Lower leg skin (tissue), 4 donors: ENCODE data around the gene AGRN. TPM values are rescaled to one million over a fixed set of nuclear protein-coding genes. Genes with fewer than 3 reads are reported as not detected.
"Not testable (repeated sequence)": the region's sequence is repeated elsewhere in the genome, so short reads cannot be mapped to it uniquely, and the experiment has no call there.

ENCODE experiments used
- DNase-seq, 2 donors: peaks; one replicate each; pipeline ENCODE4 v3.0.0-alpha.2; 2019; ENCODE audit warnings: low spot score in 2 of 2
- H3K4me3 ChIP-seq: fragments of 200-600 bp; sonication (generic); 2 replicates; pipeline ENCODE4 v1.5.1; 2017; ENCODE audit warnings: mild to moderate bottlenecking, low read depth; ENCODE audit not compliant: poor library complexity, severe bottlenecking
- POLR2A ChIP-seq, 2 donors: fragments of 450-650 bp; IDR thresholded peaks; one replicate each; pipeline ENCODE4 v1.6.1; 2016 to 2017; ENCODE audit warnings: antibody characterized with exemption in 2 of 2, mild to moderate bottlenecking in 1 of 2, moderate library complexity in 1 of 2
- WGBS, 2 donors: methylation state at CpG; one replicate each; pipeline ENCODE4 v1.1.5; 2018; 5-methylcytosine and 5-hydroxymethylcytosine counted together
- intact Hi-C: fragments of 100-400 bp; cut with DNase I; formaldehyde crosslinking; loops from one replicate; pipeline ENCODE4 v1.15.0; 2023; ENCODE audit warnings: low total_unique reads
- total RNA-seq, 4 donors: library from RNA; depleted of rRNA; stranded (reverse); fragments of >200 nt; gene quantifications; one replicate each; pipeline ENCODE4 v1.1.0, GENCODE V29; 2016
- TF ChIP-seq, protein P1 (sequence below), 3 donors: fragments of 450-650 bp; IDR thresholded peaks; one replicate each; pipeline ENCODE4 v1.5.1; 2016; ENCODE audit warnings: antibody characterized with exemption in 3 of 3, mild to moderate bottlenecking in 3 of 3, moderate library complexity in 2 of 3

AGRN gene
- total RNA-seq, 4 donors from 2014 or later, result 36.9 to 55.8 (median 54.6) TPM

DNA sequence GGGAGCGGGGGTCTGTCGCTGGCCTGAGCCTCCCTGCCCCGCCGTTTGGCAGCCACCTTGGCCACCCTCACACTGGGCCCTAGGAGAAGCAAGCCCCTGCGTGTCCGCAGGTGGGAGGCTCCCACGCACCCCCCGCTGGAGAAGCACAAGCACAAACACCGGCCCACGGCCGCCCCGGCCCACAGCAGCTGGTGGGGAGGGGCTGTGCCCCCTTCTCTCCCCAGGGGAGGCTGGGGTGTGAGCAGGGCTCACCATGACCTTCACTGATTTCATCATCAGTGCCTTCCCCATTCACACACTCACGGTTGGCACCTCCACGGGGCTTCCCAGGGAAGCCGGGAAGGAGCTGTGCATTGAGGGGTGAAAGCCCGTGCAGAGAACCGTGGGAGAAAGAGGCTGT lies 7.9 kb downstream of the AGRN start:
- no peak for TF ChIP-seq POLR2A (IDR thresholded peaks at IDR 0.05)
- TF ChIP-seq, protein P1, sequence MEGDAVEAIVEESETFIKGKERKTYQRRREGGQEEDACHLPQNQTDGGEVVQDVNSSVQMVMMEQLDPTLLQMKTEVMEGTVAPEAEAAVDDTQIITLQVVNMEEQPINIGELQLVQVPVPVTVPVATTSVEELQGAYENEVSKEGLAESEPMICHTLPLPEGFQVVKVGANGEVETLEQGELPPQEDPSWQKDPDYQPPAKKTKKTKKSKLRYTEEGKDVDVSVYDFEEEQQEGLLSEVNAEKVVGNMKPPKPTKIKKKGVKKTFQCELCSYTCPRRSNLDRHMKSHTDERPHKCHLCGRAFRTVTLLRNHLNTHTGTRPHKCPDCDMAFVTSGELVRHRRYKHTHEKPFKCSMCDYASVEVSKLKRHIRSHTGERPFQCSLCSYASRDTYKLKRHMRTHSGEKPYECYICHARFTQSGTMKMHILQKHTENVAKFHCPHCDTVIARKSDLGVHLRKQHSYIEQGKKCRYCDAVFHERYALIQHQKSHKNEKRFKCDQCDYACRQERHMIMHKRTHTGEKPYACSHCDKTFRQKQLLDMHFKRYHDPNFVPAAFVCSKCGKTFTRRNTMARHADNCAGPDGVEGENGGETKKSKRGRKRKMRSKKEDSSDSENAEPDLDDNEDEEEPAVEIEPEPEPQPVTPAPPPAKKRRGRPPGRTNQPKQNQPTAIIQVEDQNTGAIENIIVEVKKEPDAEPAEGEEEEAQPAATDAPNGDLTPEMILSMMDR (IDR thresholded peaks at IDR 0.05), result no peak
- DNase-seq, result no peak
- intact Hi-C loops, result no loop called here
- 59 to 68% methylated on average over 4 to 17 of the region's 17 CpGs for WGBS, 2 donors
- H3K4me3 ChIP-seq, result no peak overlapping the region

DNA sequence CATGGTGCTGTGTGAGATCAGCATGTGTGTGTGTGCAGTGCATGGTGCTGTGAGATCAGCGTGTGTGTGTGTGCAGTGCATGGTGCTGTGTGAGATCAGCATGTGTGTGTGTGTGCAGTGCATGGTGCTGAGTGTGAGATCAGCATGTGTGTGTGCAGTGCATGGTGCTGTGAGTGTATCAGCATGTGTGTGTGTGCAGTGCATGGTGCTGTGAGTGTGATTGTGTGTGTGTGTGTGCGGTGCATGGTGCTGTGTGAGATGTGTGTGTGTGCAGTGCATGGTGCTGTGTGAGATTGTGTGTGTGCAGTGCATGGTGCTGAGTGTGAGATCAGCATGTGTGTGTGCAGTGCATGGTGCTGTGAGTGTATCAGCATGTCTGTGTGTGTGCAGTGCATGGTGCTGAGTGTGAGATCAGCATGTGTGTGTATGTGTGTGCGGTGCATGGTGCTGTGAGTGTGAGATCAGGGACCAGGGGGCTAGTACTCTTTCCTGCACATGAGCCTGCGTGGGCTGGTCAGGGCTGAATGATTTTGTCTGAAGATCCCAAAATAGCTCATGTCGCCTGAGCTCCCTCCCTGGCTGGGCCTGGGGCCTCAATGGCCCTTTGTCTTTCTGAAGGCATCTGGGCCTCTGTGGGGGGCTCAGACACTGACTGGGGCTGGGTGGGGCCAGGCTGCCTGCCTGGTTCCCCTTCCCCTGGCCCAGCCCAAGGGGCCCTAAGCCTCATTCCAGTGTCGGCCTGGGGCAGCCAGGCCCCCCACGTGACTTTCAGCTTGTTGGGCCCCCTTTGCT lies 11.1 kb downstream of the AGRN start:
- WGBS, 2 donors, result 73 to 79% methylated on average over 5 to 6 of the region's 7 CpGs
- H3K4me3 ChIP-seq, intact Hi-C loops, DNase-seq: not testable (repeated sequence)

DNA sequence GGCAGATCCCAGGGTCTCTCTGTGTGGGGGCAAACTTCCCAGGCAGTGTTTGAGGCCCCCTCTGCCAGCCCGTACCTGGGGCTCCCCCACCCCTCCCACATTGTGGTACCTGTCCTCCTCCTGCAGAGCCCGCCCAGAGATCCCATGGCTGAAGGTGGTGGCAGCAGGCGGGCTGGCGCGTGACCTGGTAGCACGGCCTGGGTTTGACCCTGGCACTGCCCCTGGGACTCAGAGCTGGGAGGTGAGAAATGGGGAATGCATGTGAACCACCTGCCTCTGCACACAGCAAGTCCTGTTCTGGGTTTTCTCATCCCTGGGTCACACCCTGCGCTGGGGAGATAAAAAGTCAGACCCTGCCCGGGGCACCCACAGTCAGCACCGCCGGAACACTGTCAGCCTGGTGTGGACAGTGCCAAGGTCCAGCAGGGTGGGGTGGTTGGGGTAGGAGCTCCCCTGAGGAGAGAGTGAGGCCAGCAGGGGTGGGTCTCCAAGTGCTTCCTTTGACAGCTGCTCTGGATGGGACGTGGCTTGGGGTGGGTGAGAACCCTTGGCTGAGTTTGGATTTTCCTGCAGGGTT lies 11.8 kb downstream of the AGRN start:
- no peak overlapping the region for H3K4me3 ChIP-seq
- 71 to 76% methylated on average over 11 of the region's 11 CpGs for WGBS, 2 donors
- no peak for TF ChIP-seq POLR2A (IDR thresholded peaks at IDR 0.05)
- TF ChIP-seq, protein P1 (IDR thresholded peaks at IDR 0.05), result no peak
- intact Hi-C loops, result no loop called here
- no peak for DNase-seq

DNA sequence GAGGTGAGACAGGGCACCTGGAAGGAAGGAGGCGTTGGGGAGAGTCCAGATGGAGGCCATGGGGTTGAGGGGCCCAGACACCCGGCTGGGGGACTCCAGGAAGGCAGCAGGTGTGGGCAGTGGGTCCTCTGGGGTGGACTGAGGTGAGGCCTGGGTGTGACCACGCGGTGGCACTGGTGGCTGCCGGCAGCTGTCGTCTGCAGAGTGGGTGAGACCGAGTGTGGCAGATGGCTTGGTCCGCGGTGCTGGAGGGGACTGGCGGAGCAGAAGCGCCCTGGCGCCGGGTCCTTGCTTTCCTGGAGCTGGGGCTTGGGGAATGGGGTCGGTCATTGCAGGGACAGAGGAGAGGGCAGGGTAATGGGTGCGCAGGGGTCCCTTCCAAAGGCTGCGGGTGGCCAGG lies 12.5 kb downstream of the AGRN start:
- TF ChIP-seq, protein P1 (IDR thresholded peaks at IDR 0.05), result no peak
- no peak for TF ChIP-seq POLR2A (IDR thresholded peaks at IDR 0.05)
- DNase-seq, result no peak
- H3K4me3 ChIP-seq, result no peak overlapping the region
- intact Hi-C loops, result no loop called here
- WGBS, 2 donors, result 35 to 38% methylated on average over 15 to 16 of the region's 16 CpGs

DNA sequence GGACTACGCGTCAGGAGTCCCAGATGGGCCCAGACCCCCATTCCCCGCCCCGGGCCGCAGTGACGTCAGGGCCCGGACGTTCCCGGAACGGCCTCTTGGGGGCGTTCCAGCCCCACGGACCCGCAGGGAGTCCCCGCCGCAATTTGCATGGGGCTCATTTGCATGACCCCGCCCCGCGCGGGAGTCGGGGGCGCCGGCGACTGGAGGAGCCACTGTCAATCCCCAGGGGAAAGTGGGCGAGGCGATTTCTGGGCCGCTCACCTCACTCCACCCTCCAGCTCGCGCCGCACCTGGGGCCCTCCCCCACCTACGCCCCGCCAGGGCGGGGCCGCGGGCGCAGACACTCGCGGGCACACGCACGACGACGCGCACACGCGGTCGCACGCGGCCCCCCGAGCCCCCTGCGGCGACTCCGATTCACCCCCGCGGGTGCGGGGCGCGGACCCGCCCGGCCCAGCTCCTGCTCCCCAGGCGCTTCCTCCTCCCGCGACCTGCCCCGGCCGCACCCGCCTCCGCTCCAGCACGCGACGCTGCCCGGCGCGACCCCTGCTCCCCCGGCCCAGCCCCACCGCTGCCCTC lies 13.2 kb downstream of the AGRN start:
- no peak overlapping the region for H3K4me3 ChIP-seq
- WGBS, 2 donors, result 13 to 14% methylated on average over 29 to 51 of the region's 73 CpGs
- intact Hi-C loops, result no loop called here
- TF ChIP-seq POLR2A (IDR thresholded peaks at IDR 0.05), result no peak
- TF ChIP-seq, protein P1 (IDR thresholded peaks at IDR 0.05), result no peak
- peak; percentile 69 to 95 for DNase-seq

DNA sequence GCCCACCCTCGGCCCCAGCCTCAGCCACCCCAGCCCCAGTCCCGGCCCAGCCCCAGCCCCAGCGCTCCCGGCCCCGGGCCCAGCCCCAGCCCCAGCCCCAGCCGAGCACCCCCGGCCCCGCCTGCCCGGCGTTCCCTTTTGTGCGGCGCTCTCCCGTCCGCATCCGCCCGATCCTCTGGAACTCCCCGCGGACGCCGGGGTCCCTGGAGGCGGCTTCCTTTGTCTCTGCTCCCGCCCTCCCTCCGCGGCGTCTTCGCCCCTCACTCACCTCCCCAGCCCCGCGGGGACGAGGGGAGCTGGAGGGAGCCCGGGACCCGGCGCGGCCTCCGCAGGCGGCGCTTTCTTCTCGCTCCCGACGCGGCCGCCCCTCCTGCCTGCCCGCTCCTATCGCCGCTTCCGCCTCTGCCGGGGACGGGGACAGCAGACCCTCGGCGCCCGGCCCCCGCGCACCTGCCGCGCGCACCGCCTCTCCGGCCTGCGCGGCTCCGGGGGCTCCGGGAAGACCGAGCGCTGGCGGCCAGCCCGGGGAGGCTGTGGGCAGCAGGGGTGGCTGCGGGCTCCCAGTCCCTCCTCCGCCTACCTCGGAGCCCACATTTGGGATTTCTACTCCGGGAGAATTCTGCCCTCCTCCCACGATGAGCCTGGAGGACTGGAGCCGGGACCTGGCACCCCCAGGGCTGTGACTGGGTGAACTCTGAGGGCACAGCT lies 14.0 kb downstream of the AGRN start:
- TF ChIP-seq, protein P1 (IDR thresholded peaks at IDR 0.05), result no peak
- no peak for TF ChIP-seq POLR2A (IDR thresholded peaks at IDR 0.05)
- DNase-seq, result no peak
- intact Hi-C loops, result no loop called here
- H3K4me3 ChIP-seq, result no peak overlapping the region
- WGBS, 2 donors, result 20 to 23% methylated on average over 52 to 60 of the region's 71 CpGs
